Mucosa of rectum (tissue), 2 donors: ENCODE measurements around the gene GRIN2C.

ENCODE experiments used
- H3K27ac ChIP-seq, 2 donors: one replicate each; pipeline ENCODE4 v1.7.0; 2013; ENCODE audit warnings: inconsistent platforms in 2 of 2, low read depth in 2 of 2, low read length in 2 of 2
- H3K27me3 ChIP-seq, 2 donors: one replicate each; pipeline ENCODE4 v1.7.0; 2013; ENCODE audit warnings: low read length in 2 of 2; ENCODE audit not compliant: control insufficient read depth in 2 of 2, insufficient read depth in 2 of 2
- H3K36me3 ChIP-seq, 2 donors: one replicate each; pipeline ENCODE4 v1.7.0; 2013; ENCODE audit warnings: low read length in 2 of 2; ENCODE audit not compliant: control insufficient read depth in 2 of 2, insufficient read depth in 2 of 2
- H3K4me1 ChIP-seq, 2 donors: one replicate each; pipeline ENCODE4 v1.7.0; 2013; ENCODE audit warnings: low read length in 2 of 2, mild to moderate bottlenecking in 1 of 2; ENCODE audit not compliant: control insufficient read depth in 2 of 2, insufficient read depth in 2 of 2
- H3K4me3 ChIP-seq, 2 donors: one replicate each; pipeline ENCODE4 v1.7.0; 2013; ENCODE audit warnings: low read length in 2 of 2
- H3K9ac ChIP-seq, 2 donors: one replicate each; pipeline ENCODE4 v1.7.0; 2013; ENCODE audit warnings: low read length in 2 of 2, low read depth in 1 of 2, mild to moderate bottlenecking in 1 of 2
- H3K9me3 ChIP-seq, 2 donors: one replicate each; pipeline ENCODE4 v1.7.0; 2013; ENCODE audit warnings: low read length in 2 of 2; ENCODE audit not compliant: control insufficient read depth in 2 of 2
- donor health status: healthy.
- donor health status: Normal muscosa, but diverticular disease.

GRIN2C gene

GRCh38 chr17:74857191-74857590 lies 2.5 kb downstream of the GRIN2C start:
- H3K36me3 ChIP-seq, result no peaks in the 10 kb centered on the region
- H3K9me3 ChIP-seq, result no peaks in the 10 kb centered on the region
- H3K27me3 ChIP-seq, result peaks cover 46 to 60% of the 10 kb centered on the region in 2 donors
- H3K4me1 ChIP-seq, result peaks cover 6 to 11% of the 10 kb centered on the region in 2 donors
- H3K27ac ChIP-seq, result no peak overlapping the region
- H3K4me3 ChIP-seq, result no peak overlapping the region
- no peak overlapping the region for H3K9ac ChIP-seq

GRCh38 chr17:74856112-74856511 lies 3.6 kb downstream of the GRIN2C start:
- Histone ChIP-seq H3K9me3 (no peaks in the 10 kb centered on the region), H3K27me3 (peaks cover 47 to 66% of the 10 kb centered on the region in 2 donors), H3K4me3 (no peak overlapping the region), H3K4me1 (peaks cover 0 to 7% of the 10 kb centered on the region in 2 donors), H3K36me3 (no peaks in the 10 kb centered on the region), H3K27ac (no peak overlapping the region), H3K9ac (no peak overlapping the region)

DNA sequence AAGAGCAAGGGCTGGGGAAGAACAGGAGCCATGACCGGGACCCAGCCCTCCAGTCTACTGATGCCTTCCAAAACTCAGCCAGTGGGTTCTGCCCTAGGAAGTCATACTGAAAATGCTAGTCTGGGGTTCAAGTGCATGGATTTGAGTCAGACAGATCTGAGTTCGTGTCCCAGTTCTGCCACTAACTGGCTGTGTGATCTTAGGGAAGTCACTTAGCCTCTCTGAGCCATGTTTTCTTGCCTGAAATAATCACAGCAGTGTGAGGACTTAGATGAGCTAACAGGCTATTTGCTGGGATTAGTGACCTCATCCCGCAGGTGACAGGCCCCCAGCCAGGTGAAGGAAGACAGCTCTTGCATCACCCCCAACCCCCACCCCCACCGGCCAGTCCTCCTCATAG lies 4.4 kb downstream of the GRIN2C start:
- Histone ChIP-seq H3K9ac (no peak overlapping the region), H3K9me3 (no peaks in the 10 kb centered on the region), H3K36me3 (no peaks in the 10 kb centered on the region), H3K27me3 (peaks cover 49 to 65% of the 10 kb centered on the region in 2 donors), H3K27ac (no peak overlapping the region), H3K4me3 (no peak overlapping the region), H3K4me1 (peaks cover 0 to 3% of the 10 kb centered on the region in 2 donors)

DNA sequence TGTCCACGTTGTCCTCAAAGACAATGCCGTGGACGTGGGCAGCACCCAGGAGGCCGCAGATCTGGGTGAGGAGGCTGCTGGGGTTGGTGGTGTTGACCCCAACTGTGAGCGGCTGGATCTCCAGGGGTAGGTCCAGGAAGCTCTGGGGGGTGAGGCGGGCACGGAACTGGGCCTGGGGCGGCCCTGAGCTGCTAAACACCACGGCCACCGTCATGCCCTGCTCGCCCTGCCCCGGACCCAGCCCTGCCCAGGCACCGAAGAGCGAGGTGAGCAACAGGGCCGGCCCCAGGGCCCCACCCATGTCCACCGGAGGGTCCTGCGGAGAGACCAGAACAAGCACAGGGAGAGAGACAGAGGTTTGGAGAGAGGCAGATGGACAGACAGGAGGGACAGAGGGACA lies 4.9 kb downstream of the GRIN2C start:
- H3K9ac ChIP-seq, result no peak overlapping the region
- no peaks in the 10 kb centered on the region for H3K36me3 ChIP-seq
- H3K27me3 ChIP-seq, result peaks cover 46 to 61% of the 10 kb centered on the region in 2 donors
- no peak overlapping the region for H3K27ac ChIP-seq
- H3K9me3 ChIP-seq, result no peaks in the 10 kb centered on the region
- no peak overlapping the region for H3K4me3 ChIP-seq
- no peaks in the 10 kb centered on the region for H3K4me1 ChIP-seq

DNA sequence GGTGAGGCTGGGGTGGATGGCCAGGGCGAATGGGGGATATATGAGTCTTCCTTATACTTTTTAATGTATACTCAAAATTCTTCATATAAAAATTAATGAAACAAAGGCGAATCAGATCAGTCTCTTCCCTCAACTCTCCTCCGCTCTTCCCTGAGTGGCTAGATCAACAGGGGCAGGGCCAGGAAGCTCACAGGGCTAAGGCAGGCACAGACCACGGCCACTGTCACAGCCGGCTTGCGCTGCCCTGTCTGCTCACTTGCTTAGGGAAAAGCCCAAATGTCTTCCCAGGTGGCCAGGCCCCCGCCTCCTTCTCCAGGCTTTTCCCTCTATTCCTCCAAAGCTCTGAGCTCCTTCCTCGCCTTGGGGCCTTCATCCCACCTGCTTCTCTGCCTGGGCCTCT lies 6.0 kb downstream of the GRIN2C start:
- H3K36me3 ChIP-seq, result no peaks in the 10 kb centered on the region
- peaks cover 41 to 56% of the 10 kb centered on the region in 2 donors for H3K27me3 ChIP-seq
- no peak overlapping the region for H3K27ac ChIP-seq
- no peaks in the 10 kb centered on the region for H3K9me3 ChIP-seq
- no peak overlapping the region for H3K9ac ChIP-seq
- H3K4me1 ChIP-seq, result no peaks in the 10 kb centered on the region
- no peak overlapping the region for H3K4me3 ChIP-seq

DNA sequence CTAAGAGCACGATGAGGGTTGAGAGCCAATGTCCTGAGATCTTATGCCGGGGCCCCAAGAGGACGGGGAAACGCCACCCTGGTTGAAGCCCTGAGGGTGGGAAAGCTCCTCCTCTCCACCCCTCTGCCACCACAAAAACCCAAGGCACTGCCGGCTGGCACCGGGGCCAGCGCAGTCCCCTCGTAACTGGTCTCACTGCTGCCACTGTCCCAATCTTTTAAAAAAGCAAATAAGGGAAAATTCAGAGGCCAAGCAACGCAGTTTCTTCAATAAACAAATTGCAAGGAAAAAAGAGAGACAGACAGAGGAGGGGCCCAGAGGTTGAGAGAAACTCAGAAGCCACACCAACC lies 6.7 kb downstream of the GRIN2C start:
- Histone ChIP-seq H3K4me3 (no peak overlapping the region), H3K27me3 (peaks cover 39 to 54% of the 10 kb centered on the region in 2 donors), H3K9ac (no peak overlapping the region), H3K9me3 (no peaks in the 10 kb centered on the region), H3K4me1 (no peaks in the 10 kb centered on the region), H3K36me3 (no peaks in the 10 kb centered on the region), H3K27ac (no peak overlapping the region)

DNA sequence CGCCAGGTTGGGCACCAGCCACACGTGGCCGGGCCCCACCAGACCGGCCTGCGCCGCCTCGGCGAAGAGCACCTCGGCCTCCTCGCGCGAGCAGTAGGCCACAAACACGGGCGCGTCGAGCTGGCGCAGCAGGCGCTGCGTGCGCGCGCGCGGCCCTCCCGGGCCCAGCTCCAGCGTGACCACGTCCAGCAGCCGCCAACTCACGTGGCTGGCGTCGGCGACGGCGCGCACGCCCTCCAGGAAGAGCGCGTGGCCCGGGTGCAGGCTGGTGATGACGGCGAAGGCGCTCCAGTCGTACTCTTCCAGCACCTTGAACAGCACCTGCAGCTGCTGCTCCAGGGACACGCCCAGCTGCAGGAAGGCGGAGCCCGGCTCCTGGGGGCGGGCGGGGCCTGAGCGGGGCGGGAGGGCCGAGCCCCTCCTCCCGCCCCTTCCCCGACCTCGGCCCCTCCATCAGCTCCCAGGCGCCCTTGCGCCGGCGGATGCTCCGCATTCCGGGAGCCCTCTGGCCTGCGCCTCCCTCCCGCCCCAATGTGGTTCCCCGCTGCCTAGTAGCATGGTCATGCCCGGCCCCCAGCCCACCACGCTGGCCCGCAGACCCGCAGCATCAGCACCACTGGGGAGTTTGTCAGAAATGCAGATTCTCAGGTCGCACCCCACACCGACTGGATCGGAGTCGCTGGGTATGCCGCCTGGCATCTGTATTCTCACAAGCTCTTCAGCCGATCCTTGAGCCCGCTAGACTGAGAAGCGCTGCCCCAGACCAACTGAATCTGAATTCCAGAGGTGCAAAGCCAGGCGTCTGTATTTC lies 7.2 kb downstream of the GRIN2C start:
- Histone ChIP-seq H3K36me3 (no peaks in the 10 kb centered on the region), H3K4me3 (no peak overlapping the region), H3K4me1 (no peaks in the 10 kb centered on the region), H3K27me3 (peaks cover 38 to 52% of the 10 kb centered on the region in 2 donors), H3K27ac (no peak overlapping the region), H3K9me3 (no peaks in the 10 kb centered on the region), H3K9ac (no peak overlapping the region)

DNA sequence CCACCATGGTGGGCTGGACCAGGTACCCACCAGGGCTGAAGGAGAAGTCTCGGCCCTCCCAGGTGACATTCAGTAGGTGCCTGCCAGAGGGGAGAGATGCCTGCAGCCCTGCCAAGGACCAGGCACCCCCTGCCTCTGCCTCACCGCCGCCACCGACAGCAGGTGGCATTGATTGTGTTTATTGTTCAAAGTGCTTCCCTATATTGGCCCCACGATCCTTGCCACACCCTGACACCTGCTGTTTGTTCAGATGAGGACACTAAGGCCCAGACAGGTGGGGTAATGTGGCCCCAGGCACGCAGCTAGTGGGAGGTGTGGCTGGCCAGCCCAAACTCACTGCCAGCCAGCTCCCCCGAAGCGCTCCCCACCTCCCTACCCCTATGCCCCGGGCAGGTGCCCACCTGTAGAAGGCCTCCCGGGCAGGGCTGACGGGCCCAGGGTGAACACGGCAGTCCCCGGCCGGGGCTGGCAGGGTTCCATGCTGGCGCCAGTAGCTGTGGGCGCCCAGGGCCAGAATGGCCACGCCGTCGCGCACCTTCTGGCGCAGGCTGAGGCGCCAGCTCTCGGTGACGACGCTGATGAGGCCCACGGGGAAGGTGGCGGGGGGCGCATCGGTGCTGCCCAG lies 8.0 kb downstream of the GRIN2C start:
- Histone ChIP-seq H3K9ac (no peak overlapping the region), H3K27ac (no peak overlapping the region), H3K36me3 (no peaks in the 10 kb centered on the region), H3K4me1 (no peaks in the 10 kb centered on the region), H3K27me3 (peaks cover 33 to 44% of the 10 kb centered on the region in 2 donors), H3K9me3 (no peaks in the 10 kb centered on the region), H3K4me3 (no peak overlapping the region)

DNA sequence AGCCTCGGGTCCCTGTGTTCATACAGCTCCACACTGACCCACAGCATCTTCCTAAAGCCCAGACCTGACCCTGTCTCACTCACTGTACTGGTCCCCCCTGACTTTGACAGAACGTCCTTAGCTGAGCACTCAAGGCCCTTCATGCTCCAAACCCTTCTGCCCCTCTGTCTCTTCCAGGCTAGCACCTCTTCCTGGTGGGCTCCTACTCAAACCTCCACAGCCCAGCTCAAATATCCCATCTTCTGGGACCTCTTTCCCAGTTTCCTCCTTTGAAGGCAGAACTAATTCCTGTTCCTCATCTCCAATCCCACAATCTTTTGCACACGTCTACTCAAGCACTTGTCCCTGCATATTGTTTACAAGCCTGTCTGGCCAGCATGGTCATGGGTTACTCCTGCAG lies 8.8 kb downstream of the GRIN2C start:
- peaks cover 33 to 44% of the 10 kb centered on the region in 2 donors for H3K27me3 ChIP-seq
- no peaks in the 10 kb centered on the region for H3K36me3 ChIP-seq
- H3K4me3 ChIP-seq, result no peak overlapping the region
- no peak overlapping the region for H3K9ac ChIP-seq
- no peaks in the 10 kb centered on the region for H3K4me1 ChIP-seq
- no peak overlapping the region for H3K27ac ChIP-seq
- H3K9me3 ChIP-seq, result no peaks in the 10 kb centered on the region

DNA sequence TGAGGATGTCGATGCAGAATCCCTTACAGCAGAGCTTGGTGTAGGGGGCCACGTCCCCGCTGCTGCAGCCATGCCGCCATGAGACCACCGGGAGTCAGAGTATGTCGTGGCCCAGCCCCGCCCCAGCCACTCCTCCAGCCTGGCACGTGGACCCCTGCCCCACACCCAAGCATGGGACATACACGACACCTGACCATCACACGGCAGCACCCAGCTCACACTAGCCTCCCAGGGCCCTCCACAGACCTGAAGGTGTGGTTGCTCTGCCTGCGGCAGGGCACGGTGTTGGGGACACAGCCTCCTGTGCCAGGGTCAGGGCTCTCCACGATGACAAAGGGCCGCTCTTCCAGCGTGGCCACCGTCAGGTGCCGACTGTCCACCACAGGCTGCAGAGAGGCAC lies 9.4 kb downstream of the GRIN2C start:
- H3K27me3 ChIP-seq, result peaks cover 30 to 39% of the 10 kb centered on the region in 2 donors

More for the DNA sequence above, 9.4 kb downstream of the GRIN2C start:
- H3K36me3 ChIP-seq, result no peaks in the 10 kb centered on the region
- no peak overlapping the region for H3K27ac ChIP-seq
- no peaks in the 10 kb centered on the region for H3K4me1 ChIP-seq
- H3K4me3 ChIP-seq, result no peak overlapping the region
- no peak overlapping the region for H3K9ac ChIP-seq
- H3K9me3 ChIP-seq, result no peaks in the 10 kb centered on the region
